Embryonic facial prominence (tissue), 1 donor: ENCODE data around the gene LTA4H.
"Not testable (repeated sequence)": the region's sequence is repeated elsewhere in the genome, so short reads cannot be mapped to it uniquely, and the experiment has no call there.

Experiments used
- DNase-seq: peaks from one replicate; pipeline ENCODE4 v3.0.0-alpha.2; 2016; ENCODE audit errors: extremely low spot score

LTA4H gene

GRCh38 chr12:95990136-95990535 is 45.3 kb downstream of the LTA4H start:
- DNase-seq = no peak

GRCh38 chr12:95989504-95990123 is 45.8 kb downstream of the LTA4H start:
- DNase-seq = no peak

DNA sequence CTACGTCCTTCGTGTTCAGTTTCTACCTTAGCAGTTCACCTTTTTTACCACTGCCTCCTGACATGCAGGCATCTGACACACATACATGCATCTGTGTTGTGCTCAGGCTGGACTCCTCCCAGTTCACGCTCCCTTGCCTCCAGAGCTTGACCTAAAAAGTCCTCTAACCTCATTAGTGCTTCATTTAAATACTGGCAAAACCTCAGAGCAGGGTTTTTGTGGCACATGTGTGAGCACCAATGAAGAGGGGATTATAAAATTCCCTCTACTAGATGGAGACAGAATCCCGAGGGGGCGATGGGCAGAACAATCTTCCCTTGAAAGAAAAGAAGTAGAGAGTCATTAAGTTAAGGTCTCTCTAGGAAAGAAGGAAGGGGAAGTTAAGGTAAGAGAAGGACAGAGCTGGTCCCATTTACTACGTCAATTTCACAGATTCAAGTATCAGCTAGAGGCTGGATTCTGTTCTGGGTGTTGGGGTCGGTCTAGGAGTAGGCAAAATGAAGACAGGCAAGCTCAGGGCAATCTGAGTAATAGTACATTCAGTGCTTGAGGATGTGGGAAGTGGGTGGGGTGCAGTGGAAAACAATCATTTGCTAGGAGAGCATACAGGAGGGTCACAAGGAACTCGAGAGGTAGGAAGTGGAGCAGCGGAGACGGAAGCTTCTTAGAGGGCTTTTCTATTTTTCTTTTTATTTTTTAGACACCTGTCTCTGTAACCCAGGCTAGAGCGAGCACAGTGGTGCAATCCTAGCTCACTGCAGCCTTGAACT is 46.7 kb downstream of the LTA4H start:
- DNase-seq = no peak

GRCh38 chr12:95986635-95987570 is 48.5 kb downstream of the LTA4H start:
- no peak for DNase-seq

GRCh38 chr12:95984682-95985081 is 50.7 kb downstream of the LTA4H start:
- no peak for DNase-seq

- DNase-seq = no peak
These were observed 52.8 kb downstream of the LTA4H start for GRCh38 chr12:95982602-95983001.

GRCh38 chr12:95980437-95980836 is 55.0 kb downstream of the LTA4H start:
- no peak for DNase-seq

GRCh38 chr12:95978774-95979173 is 56.6 kb downstream of the LTA4H start:
- no peak for DNase-seq

DNA sequence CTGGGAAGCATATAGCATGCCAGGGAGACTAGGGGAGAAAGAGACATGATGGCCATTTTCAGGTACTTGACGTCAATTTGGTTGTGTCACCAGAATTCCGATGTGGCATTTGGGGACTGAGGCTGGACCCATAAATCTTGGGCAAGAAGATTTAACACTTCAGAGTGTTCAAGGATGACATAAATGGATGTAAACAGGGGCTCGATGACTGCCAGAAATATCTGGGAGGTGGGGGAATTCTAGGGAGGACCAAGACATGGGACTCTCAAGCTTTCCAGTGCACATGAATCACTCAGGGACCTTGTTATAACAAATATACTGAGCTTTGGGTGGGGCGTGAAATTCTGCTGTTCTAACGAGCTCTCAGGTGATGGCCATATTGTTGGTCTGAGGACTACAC is 57.0 kb downstream of the LTA4H start:
- no peak for DNase-seq

GRCh38 chr12:95977764-95978305 is 57.6 kb downstream of the LTA4H start:
- no peak for DNase-seq

- DNase-seq = no peak
These were observed 59.0 kb downstream of the LTA4H start for GRCh38 chr12:95976416-95976832.

DNA sequence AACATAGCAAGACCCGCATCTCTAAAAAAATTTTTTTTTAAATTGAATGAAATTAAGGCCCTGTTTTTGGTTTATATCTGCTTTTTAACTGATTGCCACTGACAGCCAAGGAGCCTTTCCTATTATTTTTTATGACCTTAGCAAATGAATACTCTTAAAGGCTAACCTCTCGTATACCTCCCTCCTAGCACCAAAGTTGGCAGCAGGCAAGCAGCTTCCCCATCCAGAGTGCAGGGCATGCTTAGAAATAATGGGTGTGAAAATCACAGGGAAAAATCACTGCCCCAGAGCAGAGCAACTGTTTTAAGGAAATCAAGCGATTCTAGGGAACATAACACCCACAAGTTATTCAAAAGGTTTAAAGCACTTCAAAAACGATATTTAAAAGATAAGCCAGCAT is 59.9 kb downstream of the LTA4H start:
- DNase-seq = no peak

DNA sequence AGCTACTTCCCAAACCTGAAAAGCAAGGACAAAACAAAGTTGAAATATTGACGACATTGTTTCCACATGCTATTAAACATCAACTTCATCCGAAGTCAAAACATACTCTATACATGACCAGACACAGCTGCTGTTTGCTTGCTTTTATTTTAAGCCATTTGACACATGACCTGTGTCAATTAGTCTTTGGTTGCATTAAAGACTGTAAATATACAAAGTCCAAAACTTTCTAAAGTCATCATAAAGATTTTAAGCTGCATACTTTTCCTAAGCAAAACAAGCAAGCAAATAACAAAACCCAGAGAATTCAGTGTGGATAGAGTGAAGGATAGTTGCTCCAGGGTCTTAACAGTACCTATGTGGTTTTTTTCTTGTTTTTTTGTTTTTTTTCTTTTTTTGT is 61.0 kb downstream of the LTA4H start:
- DNase-seq = no peak

DNA sequence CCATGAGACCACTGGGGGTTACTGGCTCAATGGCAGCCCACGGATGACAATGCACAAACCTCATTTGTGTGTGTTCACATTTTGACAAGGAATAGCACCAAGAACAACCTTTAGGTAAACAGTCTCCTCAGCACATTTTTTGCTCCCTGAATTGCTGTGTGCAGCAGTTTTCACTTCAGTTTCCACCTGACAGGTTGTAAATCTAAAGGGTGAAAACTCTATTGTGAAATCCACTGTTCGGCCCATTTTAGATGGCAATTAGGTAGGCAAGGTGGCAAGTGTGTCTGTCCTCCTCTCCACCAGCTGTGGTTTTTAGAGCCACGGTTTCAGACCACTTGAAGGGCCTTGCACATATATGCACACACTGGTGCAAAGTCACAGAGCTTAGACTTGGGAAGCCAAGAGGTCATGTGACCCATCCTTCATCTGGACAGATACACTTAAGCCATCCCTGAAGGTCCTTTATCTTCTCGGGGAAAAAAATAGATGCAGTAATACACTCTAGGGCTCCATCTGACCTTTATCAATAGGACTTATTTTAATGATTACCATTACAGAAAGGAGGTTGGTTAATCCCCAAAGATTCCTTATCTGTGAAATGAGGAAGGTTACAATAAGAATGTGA is 62.4 kb downstream of the LTA4H start:
- no peak for DNase-seq

- DNase-seq = no peak
These were observed 64.5 kb downstream of the LTA4H start for GRCh38 chr12:95970905-95971304.

- not testable (repeated sequence) for DNase-seq
These were observed 66.3 kb downstream of the LTA4H start for GRCh38 chr12:95969116-95969515.

GRCh38 chr12:95967301-95967700 is 68.1 kb downstream of the LTA4H start:
- no peak for DNase-seq

- no peak for DNase-seq
These were observed 69.0 kb downstream of the LTA4H start for GRCh38 chr12:95966287-95966870.

DNA sequence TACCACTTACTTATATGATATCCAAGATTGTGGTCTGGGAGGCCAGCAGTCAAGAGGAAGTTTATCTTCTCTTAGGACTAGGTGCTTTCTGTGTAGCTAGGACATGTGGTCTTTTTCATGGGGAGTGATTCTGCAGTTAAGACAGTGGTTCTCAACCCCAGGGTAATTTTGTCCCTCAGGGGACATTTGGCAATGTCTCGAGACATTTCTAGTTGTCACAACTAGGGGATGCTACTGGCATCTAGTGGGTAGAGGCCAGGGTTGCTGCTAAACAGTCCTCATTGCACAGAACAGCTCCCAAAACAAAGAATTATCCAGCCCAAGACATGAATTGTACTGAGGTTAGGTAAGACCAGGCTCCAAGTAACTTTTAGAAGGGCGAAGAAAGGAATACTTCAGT is 72.3 kb downstream of the LTA4H start:
- DNase-seq = no peak

DNA sequence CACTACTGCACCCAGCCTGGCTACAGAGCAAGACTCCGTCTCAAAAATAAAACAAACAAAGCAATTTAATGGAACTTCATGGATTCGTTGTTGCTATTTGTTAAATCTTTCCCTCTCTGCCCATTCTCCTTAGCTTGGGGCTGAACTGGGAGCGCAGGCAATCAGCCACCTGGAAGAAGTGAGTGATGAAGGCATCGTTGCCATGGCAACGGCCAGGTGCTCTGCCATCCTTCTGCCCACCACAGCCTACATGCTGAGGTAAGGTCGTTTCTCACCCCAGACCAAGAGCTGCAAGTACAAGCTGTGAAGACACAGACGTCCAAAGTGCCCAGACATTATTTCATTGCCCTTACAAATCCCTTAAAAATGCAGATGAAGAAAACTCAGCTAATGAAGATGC is 73.2 kb downstream of the LTA4H start:
- DNase-seq = no peak

- DNase-seq = no peak
These were observed 75.1 kb downstream of the LTA4H start for GRCh38 chr12:95960241-95960640.
